ENCODE measurements around the gene UBR7.

GRCh38 chr14:93271111-93271510 lies 64.1 kb downstream of the UBR7 start:
- TF ChIP-seq MAX (IDR thresholded peaks at IDR 0.05) = no peak
- TF ChIP-seq CTCF (IDR thresholded peaks at IDR 0.05 in 2 of 3, conservative IDR thresholded peaks at IDR 0.05 in 1 of 3; ENCODE audit: borderline replicate concordance in 1 of 3, insufficient read depth in 1 of 3, low read depth in 2 of 3, low read length in 2 of 3) = no peak
- no peak for TF ChIP-seq CBX3 (IDR thresholded peaks at IDR 0.05; ENCODE audit: low read depth)
- TF ChIP-seq EZH2 (IDR thresholded peaks at IDR 0.05) = no peak
- TF ChIP-seq RAD21 (IDR thresholded peaks at IDR 0.05; ENCODE audit: low read depth) = no peak
- TF ChIP-seq POLR2A (IDR thresholded peaks at IDR 0.05; ENCODE audit: borderline replicate concordance, extremely low read depth, insufficient read depth, insufficient read length) = no peak
- no peak for TF ChIP-seq EGR1 (IDR thresholded peaks at IDR 0.05; ENCODE audit: low read depth)
